GM19452 (cell line): ENCODE results near the gene DLGAP4.

ENCODE experiments used
- ATAC-seq: cut with Tn5 transposase; IDR thresholded peaks from one replicate; pipeline ENCODE4 v1.9.1; 2021; ENCODE audit not compliant: unreplicated experiment

The DLGAP4 gene

DNA sequence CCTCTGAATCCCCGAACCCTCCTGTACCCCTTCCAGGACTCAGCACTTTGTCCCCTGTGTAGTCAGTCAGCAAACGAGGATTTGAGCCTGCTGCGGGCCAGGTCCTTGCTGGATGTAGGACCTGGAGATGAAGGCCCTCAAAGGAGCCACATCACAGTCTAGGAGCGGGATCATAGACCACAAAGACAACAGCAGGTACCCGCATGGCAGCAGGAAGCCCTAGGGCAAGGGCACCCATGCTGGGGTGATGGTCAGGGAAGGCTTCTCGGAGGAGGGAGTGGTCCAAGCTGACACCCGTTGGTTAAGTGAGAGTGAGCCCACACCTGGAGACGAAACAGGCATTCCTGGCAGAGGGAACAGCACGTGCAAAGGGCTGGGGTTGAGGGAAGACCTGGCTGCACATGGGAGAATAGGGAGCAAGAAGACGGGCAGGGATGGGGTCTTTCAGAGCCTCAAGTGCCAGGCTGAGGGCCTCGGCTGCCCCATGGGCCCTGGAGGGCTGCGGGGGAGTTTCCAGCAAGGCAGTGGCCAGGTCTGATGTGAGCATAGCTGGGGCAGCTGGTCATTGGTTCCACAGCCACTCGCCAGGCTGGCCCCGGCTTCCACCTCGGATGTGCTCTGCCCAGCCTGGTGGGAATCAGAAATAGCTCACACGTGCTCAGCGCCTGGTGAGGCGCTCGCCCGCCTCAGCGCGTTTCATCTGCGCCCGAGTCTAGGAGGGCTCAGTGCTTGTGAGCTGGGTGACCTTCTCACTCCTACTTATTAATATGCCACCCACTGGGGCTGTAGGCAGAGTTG is 15.0 kb downstream of the DLGAP4 start:
- ATAC-seq = no peak

GRCh38 chr20:36322131-36322530 is 16.0 kb downstream of the DLGAP4 start:
- ATAC-seq = no peak

DNA sequence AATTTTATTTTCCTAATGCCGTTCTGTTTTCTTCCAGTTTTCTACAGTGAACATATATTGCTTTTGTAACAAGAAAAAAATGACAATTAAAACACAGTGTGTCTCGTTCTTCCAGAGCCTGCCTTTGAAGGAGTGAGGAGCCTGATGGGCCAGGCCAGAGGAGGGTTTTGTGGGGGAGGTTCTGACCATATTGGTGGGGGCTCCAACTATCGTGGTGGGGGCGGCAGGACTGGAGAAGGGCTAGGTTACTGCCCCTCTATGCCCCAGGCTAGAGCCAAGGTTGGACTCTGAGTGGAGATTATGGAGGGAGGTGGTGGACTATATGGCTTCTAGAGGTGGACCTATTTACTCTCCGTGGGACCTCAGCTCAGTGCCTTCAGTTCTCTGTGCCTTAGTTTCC is 24.0 kb downstream of the DLGAP4 start:
- ATAC-seq = no peak

GRCh38 chr20:36331209-36331608 is 25.1 kb downstream of the DLGAP4 start:
- no peak for ATAC-seq

- ATAC-seq = no peak
These were observed 27.7 kb downstream of the DLGAP4 start for GRCh38 chr20:36333841-36334240.

- ATAC-seq = no peak
These were observed 28.4 kb downstream of the DLGAP4 start for GRCh38 chr20:36334281-36335205.

GRCh38 chr20:36335206-36335870 is 29.2 kb downstream of the DLGAP4 start:
- no peak for ATAC-seq

DNA sequence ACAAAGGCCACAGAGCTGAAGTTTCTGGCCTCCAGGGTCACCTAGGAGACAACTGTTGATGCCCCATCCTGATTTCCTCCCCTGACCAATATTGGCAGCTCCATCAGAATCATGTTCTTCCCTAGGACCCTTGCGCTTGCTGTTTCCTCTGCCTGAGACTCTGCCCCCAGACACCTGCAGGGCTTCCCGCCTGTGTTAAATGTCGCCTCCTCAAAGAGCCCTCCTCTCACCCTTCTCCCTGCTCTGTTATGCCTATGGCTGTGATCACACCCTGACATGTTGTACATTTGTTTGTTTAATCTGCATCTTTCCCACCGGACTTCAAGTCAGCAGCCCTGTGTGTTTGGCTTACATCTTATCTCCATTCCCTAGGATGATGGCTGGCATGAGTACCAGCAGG is 30.1 kb downstream of the DLGAP4 start:
- no peak for ATAC-seq

- no peak for ATAC-seq
These were observed 31.0 kb downstream of the DLGAP4 start for GRCh38 chr20:36336954-36337704.

DNA sequence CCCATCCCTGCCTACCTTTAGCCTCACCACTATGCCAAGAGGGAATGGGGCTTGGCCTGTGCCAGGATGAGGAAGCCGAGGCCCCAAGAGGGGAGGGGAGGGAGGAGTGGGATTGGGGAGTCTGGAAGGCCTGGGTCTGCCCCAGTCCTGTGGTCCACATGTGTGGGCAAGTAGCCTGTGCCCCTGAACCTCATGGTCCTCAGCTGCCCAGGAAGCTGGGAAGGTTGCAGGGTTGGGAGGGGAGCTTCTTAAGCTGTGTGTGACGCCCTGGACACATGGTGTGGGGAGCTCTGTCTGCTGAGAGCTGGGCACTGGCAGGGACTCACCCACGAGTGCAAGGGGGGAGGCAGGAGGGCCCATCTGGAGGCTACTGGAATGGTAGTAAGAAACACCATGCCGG is 31.7 kb downstream of the DLGAP4 start:
- ATAC-seq = no peak

- ATAC-seq = no peak
These were observed 33.8 kb downstream of the DLGAP4 start for GRCh38 chr20:36339646-36340592.

DNA sequence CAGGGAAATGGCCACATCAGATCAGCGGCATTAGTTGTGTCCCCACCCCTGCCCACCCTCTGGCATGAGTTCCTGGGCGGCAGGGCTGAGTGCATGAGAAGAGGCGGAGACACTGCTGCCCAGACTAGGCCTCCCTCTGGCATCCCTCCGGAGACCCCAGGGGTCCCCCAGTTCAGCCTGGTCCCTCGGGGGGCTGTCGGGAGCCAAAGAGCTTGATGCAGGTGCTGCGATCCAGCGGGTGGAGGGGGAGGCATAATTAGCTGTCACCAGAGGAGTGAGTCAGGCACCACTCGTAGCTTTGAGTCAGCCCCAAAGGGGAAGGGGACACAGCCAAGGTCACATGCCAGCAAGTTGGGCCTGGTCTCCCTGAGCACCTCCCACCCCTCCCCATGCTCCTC is 34.5 kb downstream of the DLGAP4 start:
- ATAC-seq = no peak

DNA sequence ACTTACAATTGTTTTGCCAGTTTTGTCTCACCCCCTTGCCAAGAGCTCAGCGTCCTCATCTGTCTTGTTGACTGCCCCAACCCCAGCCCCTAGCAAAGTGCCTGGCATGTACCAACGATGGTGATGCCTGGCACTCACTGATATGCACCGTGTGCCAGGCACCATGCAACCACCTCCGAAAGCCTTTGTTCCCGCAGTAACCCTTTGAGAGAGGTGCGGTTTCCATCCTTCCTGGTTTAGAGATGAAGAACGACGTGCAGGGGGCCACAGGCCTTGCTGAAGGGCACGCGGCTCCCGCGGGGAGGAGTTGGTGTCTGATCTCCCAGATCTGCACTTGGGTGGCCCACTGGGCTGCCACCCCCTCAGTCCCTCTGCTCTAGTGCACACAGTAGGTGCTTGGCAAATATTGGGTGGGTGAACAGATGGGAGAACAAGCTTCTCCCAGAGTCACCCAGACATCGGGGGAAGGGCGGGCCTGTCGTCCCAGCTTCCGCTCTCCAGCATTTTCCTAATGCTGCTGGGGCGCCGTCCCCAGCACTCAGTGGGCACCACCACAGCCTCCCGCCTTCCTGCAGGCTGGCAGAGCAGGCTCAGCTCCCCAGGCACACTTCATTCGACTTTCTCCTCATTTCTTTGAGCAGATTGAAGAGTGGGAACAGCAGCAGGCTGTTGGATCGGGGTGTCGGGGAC is 35.3 kb downstream of the DLGAP4 start:
- ATAC-seq = no peak

- no peak for ATAC-seq
These were observed 36.4 kb downstream of the DLGAP4 start for GRCh38 chr20:36342331-36343120.

- no peak for ATAC-seq
These were observed 37.5 kb downstream of the DLGAP4 start for GRCh38 chr20:36343641-36344040.

DNA sequence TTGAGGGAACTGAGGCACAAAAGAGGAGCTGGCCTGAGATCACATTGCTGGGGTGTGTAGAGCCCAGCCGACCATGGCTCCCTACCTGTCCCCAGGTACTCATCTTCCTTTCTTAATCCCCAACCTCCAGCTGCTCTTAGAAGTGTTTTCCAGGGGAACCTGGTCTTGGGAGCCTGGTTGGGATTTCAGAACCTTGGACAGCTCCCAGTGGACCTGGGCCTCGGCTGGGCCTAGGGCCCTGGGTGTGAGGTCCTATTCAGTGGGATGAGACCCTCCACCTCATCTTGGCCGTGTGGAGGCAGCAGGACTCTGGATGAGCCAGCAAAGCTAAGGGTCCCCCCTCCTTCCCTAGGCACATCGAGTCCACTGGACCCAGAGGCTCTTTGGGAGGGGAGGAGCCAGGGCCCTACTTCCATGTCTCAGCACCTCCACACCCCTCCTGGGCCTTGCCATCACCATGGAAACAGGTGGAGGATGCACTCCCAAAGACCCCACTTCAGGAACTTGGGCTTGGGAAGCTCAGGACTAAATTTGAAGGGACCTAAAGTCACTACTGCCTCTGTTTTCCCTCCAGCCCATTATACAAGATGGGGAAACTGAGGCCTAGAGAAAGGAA is 38.5 kb downstream of the DLGAP4 start:
- no peak for ATAC-seq

DNA sequence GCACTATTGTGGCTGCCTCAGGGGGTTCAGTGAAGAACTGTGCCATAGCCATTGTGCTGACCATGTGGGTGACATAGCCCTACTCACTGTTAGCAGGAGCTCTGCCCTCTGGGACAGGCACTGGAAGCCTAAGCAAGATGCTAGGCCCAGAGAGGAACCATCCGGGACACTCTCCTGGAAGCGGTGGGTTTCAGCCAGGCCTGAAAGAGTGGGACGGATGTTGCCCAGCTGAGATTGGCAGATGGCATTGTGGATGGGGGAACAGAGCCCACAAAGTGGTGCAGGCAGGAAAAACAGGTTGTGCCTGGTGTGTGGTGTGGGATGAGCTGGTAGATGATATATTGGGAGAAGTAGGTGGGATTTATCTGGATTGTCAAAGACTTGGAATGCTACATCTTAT is 40.1 kb downstream of the DLGAP4 start:
- ATAC-seq = no peak
